ENCODE results near the gene LSAMP.
A peak's percentile ranks its signal among the peaks of the same experiment; 100 is the strongest.
"Not testable (repeated sequence)": the region's sequence is repeated elsewhere in the genome, so short reads cannot be mapped to it uniquely, and the experiment has no call there.

Gene LSAMP

GRCh38 chr3:116241677-116242076 is 203.6 kb downstream of the LSAMP start:
- DNase-seq (ENCODE audit: low read depth in 2 of 2) = no peak

- DNase-seq (ENCODE audit: low read depth in 2 of 2) = no peak
These were observed 205.0 kb downstream of the LSAMP start for GRCh38 chr3:116240261-116240660.

GRCh38 chr3:116238846-116239565 is 206.3 kb downstream of the LSAMP start:
- no peak for DNase-seq (ENCODE audit: low read depth in 2 of 2)

- no peak for DNase-seq (ENCODE audit: low read depth in 2 of 2)
These were observed 211.5 kb downstream of the LSAMP start for GRCh38 chr3:116233711-116234357.

GRCh38 chr3:116230431-116231020 is 214.8 kb downstream of the LSAMP start:
- DNase-seq (ENCODE audit: low read depth in 2 of 2) = no peak

- DNase-seq (ENCODE audit: low read depth in 2 of 2) = no peak
These were observed 219.0 kb downstream of the LSAMP start for GRCh38 chr3:116226266-116226665.

GRCh38 chr3:116216761-116217160 is 228.5 kb downstream of the LSAMP start:
- no peak for DNase-seq (ENCODE audit: low read depth in 2 of 2)

GRCh38 chr3:116211901-116212300 is 233.4 kb downstream of the LSAMP start:
- DNase-seq (ENCODE audit: low read depth in 2 of 2) = no peak

GRCh38 chr3:116208830-116209229 is 236.5 kb downstream of the LSAMP start:
- DNase-seq (ENCODE audit: low read depth in 2 of 2) = not testable (repeated sequence)

- DNase-seq (ENCODE audit: low read depth in 2 of 2) = no peak
These were observed 244.2 kb downstream of the LSAMP start for GRCh38 chr3:116200956-116201690.

GRCh38 chr3:116199063-116199462 is 246.2 kb downstream of the LSAMP start:
- no peak for DNase-seq (ENCODE audit: low read depth in 2 of 2)

GRCh38 chr3:116198087-116198486 is 247.2 kb downstream of the LSAMP start:
- DNase-seq (ENCODE audit: low read depth in 2 of 2) = no peak

GRCh38 chr3:116192464-116192863 is 252.8 kb downstream of the LSAMP start:
- no peak for DNase-seq (ENCODE audit: low read depth in 2 of 2)

GRCh38 chr3:116191409-116191808 is 253.9 kb downstream of the LSAMP start:
- DNase-seq (ENCODE audit: low read depth in 2 of 2) = no peak

- DNase-seq (ENCODE audit: low read depth in 2 of 2) = no peak
These were observed 255.2 kb downstream of the LSAMP start for GRCh38 chr3:116190095-116190494.

- DNase-seq (ENCODE audit: low read depth in 2 of 2) = no peak
These were observed 257.0 kb downstream of the LSAMP start for GRCh38 chr3:116188231-116188785.

- DNase-seq (ENCODE audit: low read depth in 2 of 2) = no peak
These were observed 259.2 kb downstream of the LSAMP start for GRCh38 chr3:116186049-116186448.

- no peak for DNase-seq (ENCODE audit: low read depth in 2 of 2)
These were observed 264.1 kb downstream of the LSAMP start for GRCh38 chr3:116181159-116181558.

- peak; percentile 73 to 76 for DNase-seq (ENCODE audit: low read depth in 2 of 2)
These were observed 266.2 kb downstream of the LSAMP start for GRCh38 chr3:116179091-116179490.

GRCh38 chr3:116176974-116177555 is 268.2 kb downstream of the LSAMP start:
- DNase-seq (ENCODE audit: low read depth in 2 of 2) = no peak

GRCh38 chr3:116166121-116166520 is 279.2 kb downstream of the LSAMP start:
- no peak for DNase-seq (ENCODE audit: low read depth in 2 of 2)

- DNase-seq (ENCODE audit: low read depth in 2 of 2) = no peak
These were observed 279.6 kb downstream of the LSAMP start for GRCh38 chr3:116165641-116166040.
